GM12801 (cell line): ENCODE data around the gene PTK6.

ENCODE experiments used
- CTCF ChIP-seq: IDR thresholded peaks from one replicate; pipeline ENCODE4 v1.5.1; 2011; ENCODE audit warnings: control low read depth; ENCODE audit not compliant: insufficient read length; ENCODE audit errors: extremely low read depth

Gene PTK6

DNA sequence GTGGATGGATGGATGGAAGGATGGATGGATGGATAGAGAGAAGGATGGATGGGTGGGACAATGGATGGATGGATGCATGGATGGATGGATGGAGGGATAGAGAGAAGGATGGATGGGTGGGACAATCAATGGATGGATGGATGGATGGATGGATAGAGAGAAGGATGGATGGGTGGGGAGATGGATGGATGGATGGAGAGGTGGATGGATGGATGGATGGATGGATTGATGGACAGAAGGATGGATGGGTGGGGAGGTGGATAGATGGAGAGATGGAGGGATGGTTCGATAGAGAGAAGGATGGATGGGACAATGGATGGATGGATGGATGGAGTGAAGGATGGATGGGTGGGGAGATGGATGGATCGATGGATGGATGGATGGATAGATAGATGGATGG lies 44.7 kb downstream of the PTK6 start:
- TF ChIP-seq CTCF: no peak

- TF ChIP-seq CTCF: no peak
Measured at GRCh38 chr20:63491635-63492230, 45.4 kb downstream of the PTK6 start.

GRCh38 chr20:63491078-63491477 lies 46.1 kb downstream of the PTK6 start:
- no peak for TF ChIP-seq CTCF

DNA sequence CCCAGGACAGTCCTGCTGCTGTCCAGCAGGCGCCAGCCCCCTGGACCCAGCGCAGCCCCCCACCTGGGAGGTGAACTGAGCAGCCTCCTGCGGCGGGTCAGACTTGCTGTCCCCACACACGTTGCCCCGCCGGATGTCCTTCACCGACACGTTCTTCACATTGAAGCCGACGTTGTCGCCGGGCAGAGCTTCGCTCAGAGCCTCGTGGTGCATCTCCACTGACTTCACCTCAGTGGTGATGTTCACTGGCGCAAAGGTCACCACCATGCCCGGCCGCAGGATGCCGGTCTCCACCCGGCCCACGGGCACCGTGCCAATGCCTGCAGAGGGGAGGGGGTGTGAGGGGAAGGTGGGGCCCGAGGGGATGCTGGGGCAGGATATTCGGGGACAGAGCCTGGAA lies 46.8 kb downstream of the PTK6 start:
- no peak for TF ChIP-seq CTCF

- TF ChIP-seq CTCF: no peak
Measured at GRCh38 chr20:63488315-63489251, 48.6 kb downstream of the PTK6 start.

DNA sequence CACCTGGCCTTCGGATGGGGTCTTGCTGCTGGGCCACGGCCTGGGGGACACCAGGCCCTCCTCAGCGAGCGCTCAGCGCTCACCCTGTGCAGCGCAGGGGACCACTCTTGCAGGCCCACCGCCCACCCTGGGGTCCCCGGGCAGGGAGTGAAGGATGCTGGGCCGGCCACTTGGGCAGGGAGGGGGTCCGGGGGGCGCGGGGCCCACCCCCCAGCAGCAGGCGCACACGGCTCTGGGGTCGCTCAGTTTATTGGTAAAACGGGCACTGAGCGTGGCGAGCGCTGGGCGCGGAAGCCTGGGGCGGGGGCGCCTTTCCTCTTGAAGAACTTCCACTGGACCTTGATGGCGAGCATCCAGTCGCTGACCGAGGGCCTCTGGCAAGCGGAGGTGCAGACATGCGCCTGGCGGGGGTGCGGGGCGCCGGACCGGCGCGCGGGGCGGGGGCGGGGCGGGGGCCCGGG lies 49.4 kb downstream of the PTK6 start:
- no peak for TF ChIP-seq CTCF

GRCh38 chr20:63487116-63487764 lies 49.9 kb downstream of the PTK6 start:
- TF ChIP-seq CTCF: no peak
